Stimulated activated CD8-positive, alpha-beta memory T cell treated with anti-CD3 and anti-CD28 coated beads, Interleukin-4, amount 100 ng/mL, for 1 hour (primary cell): ENCODE data around the gene FIS1.
"Not testable (repeated sequence)": the region's sequence is repeated elsewhere in the genome, so short reads cannot be mapped to it uniquely, and the experiment has no call there.

Source experiments
- DNase-seq, 2 donors: peaks; one replicate each; pipeline ENCODE4 v3.0.0-alpha.2; 2020; ENCODE audit warnings: low read depth in 2 of 2, low spot score in 1 of 2

FIS1 gene

DNA sequence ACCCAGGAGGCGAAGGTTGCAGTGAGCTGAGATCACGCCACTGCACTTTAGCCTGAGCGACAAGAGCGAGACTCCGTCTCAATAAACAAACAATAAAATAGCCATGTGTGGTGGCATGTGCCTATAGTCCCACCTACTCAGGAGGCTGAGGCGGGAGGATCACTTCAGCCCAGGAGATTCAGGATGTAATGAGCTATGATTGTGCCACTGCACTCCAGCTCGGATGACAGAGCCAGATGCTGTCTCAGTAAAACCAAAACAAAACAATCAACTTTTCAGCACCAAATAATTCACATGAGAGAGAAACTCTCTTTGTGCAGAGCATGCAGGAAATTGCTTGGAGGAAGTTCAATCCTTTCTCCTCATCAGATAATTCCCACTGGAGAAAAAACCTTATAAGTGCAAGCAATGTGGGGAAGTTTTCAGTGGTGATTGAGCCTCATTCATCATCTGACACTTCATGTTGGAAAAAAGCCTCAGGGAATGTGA is 13.4 kb upstream of the FIS1 start:
- no peak for DNase-seq

DNA sequence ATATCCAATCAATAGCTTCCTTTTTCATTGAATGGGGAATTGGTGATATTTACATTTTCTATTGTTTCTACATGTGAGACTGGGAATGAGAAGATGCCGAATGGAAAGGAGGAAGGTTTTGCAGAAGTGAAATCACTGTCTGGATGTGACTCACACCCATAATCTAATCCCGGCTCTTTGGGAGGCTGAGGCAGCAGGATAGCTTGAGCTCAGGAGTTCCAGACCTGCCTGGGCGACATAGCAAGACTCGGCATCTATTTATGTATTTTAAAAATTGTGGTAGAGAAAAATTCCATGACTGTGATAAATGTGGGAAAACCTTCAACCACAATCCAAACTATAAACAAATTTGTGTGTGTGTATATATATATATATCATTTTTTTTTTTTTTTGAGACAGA is 10.9 kb upstream of the FIS1 start:
- DNase-seq: no peak

DNA sequence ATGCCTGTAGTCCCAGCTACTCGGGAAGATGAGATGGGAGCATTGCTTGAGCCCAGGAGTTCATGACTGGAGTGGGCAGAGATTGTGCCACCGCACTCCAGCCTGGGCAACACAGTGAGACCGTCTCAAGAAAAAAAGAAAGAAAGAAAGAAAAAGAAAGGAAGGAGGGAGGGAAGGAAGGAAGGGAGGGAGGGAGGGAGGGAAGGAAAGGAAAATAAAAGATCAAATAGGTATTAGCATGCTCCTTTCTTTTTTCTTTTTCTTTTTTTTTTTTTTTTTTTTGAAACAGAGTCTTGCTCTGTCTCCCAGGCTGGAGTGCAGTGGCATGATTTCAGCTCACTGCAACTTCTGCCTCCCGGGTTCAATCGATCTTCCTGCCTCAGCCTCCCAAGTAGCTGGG is 8.3 kb upstream of the FIS1 start:
- DNase-seq: not testable (repeated sequence)

DNA sequence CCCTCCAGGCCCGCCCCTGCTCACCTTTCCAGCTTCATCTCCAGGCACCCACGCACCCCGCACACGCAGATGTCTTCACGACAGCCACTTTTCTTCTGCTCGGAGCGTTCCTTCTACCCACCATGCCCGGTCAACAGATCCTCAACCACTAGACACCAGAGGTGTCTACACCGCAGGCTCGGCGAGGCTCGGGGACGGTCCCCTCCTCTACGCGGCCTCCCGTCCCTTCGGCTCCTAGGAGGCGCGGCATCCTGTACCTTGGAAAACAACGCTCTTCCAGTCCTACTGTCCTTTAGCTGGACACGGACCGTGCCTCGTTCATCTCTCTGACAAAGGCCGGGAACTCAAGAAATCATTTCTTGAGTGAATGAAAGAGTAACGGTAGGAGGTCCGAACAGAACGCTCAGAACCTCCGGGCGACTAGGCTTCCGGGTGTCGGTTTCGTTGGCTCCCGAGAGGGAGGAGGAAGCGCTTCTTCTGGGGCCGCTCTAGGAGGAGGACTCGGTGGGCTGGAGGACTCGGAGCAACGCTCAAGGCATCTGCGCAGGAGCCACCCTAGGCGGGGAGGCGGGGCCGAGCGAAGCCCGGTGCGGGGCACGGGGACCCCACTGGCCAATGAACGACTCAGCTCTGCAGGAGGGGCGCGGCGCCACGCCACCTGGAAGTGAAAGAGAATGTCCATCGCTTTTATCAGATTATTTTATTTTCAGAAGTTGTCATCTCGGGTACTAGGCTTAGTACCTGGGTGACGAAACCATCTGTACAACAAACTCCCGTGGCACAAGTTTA is 7.2 kb upstream of the FIS1 start:
- DNase-seq: peak; percentile 94 to 98

DNA sequence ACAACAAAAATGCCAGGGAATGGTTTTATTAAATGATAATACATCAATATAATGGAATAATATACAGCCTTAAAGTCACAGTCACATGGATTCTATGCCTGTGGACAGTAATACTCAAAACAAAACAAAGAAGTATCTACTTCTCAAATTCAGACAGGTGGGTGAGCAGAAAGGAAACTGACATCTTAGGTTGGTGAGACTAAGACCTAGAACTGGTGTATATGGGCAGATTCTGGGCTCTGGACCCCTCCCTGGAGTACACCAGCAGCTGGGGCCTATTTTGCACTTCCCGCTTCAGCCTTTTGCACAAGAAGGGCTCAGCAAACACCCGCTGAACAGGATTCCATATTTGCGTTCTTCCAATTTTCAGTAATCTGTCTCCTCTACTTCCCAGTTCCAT is 5.4 kb upstream of the FIS1 start:
- no peak for DNase-seq

DNA sequence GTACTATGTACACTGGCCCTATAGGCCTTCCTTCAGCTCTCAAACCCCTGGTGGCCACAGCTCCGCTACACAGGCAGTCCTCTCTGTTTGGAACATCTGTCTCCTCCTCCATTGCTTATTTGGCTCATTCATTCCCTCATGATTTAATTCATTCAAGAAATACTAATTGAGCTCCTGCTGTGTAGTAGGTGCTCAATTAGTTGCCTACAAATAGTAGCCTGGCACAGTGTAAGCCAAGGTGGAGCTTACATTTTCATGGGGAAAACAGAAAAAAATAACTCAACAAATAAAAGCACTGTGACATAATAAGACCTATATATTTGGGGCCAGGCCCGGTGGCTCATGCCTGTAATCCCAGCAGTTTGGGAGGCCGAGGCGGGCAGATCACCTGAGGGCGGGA is 3.4 kb upstream of the FIS1 start:
- DNase-seq: no peak

DNA sequence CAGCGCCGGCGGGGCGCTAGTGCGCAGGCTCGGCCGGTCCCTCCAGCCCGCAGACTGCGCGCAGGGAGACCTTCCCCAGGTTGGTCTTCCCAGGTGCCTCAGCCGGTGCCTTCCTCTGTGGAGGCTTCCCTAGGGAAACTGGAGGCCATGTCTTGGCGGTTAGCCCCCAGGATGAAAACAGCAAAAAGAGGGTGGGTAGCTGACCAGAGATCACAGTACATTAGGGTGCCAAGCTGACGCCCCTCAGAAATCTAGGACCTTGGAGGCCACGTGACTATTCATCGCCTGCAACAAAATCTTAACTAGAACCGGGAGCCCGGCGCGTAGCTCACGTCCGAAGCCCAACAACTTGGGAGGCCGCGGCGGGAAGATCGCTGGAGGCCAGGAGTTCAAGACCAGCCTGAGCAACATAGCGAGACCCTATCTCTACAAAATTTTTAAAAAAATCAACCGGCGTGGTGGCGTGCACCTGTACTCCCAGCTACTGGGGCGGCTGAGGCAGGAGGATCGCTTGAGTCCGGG is 327 bp upstream of the FIS1 start:
- no peak for DNase-seq

DNA sequence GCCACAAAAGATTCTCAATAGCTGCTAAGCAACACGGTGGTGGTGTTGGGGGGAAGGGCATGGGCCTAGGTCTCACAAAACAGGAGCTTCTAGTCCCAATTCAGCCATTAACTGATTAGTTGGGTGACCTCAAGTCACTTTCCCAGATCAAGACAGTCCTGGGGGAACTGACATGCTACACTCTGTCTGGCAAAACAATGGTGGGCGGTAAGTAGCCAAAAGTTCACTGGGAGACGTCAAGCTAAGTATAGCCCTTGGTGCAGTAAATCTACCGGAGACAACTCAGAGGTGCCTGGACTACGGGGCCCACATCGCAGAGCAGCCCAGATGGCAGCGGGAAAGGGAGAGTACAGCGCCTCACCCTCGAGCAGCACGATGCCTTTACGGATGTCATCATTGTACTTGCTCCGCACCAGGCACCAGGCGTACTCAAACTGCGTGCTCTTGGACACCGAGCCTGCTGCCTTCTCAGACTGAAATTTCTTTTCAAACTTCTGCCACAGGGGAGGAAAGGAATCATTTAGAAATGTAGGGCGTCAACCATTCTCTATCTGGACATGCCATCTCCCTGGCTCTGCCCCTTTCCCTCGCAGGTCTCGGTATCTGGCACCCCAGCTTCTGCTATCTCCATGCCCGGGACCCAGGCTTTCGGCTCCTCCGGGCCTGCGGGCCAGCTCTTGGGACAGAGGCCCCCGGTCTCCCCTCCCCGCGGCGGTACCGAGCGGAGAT is 1.1 kb downstream of the FIS1 start:
- no peak for DNase-seq

DNA sequence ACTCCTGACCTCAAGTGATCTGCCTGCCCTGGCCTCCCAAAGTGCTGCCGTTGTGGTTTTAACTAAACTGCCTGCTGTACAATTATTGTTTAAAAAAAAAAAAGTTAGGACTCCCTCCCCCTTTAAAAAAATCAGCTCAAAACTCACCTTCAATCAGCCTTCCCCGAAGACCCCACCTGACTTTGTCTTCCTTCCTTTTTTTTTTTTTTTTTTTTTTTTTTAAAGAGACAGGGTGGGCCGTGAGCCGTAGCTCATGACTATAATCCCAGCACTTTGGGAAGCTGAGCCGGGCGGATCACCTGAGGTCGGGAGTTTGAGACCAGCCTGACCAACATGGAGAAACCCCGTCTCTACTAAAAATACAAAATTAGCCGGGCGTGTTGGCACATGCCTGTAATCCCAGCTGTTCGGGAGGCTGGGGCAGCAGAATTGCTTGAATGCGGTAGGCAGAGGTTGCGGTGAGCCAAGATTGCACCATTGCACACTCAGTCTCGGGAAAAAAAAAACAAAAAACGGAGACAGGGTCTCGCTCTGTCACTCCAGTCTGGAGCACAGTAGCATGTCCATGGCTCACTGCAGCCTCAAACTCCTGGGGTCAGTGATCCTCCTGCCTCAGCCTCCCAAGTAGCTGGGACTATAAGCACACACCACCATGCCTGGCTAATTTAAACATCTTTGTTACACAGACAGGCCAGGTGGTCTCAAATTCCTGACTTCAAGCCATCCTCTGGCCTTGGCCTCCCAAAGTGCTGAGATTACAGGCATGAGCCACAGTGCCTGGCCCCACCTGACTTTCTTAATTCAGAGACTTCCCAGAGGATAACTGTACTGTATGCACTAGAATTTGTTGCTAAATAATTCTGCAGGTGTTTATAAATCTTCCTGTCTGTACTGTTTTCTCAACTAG is 3.2 kb downstream of the FIS1 start:
- DNase-seq: no peak

DNA sequence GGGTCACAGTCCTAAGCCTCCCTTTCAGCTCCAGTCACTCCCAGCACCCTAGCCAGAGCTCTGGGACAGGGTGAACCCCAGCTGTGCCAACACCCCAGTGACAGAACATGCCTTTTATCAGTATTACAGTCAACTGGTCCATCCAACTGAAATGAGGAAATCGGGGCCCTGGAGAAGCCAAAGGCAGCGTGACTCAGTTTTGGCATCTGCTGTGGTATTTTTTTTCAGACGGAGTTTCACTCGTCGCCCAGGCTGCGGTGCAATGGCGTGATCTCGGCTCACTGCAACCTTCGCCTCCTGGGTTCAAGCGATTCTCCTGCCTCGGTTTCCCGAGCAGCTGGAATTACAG is 3.9 kb downstream of the FIS1 start:
- no peak for DNase-seq

DNA sequence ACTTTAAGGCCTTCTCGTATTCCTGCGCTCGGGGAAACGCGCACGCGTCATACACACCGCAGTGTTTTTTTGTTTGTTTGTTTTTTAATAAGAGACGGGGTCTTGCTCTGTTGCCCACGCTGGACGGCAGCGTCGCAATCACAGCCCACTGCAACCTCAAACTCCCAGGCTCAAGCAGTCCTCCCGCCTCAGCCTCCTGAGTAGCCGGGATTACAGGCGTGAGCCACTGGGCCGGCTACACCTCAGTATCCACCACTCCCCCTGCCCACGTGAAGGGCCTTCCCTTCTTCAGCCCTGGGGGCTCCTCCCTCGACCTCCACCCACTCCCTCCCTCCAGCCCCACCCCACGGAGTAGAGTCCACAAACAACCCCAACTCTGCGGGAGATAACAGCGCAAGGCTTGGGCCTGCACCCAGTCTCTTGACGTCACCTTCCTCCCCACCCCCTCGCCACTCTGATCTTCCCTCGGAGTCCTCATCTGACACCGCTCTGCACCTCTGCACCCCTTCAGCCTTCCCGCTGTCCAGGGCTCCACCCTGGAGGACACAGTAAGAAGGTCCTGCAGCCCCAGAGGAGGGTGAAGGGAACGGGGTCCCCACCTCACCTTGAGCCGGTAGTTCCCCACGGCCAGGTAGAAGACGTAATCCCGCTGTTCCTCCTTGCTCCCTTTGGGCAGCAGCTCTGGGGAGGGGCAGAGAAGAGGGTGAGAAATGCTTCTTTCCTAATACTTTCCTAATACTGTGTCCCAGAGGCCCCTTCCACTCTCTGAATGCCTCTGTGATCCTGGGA is 4.5 kb downstream of the FIS1 start:
- no peak for DNase-seq

DNA sequence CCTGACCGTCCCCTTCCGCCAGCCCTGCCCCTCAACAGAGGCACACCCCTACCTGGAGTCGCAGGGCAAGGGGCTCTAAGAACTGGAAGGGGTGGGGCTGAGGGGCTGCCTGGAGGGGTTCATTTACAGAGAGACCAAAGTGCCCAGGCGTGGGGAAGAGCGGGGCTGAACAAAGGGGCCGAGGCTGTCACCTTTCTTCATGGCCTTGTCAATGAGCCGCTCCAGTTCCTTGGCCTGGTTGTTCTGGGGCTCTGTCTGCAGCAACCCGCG is 5.0 kb downstream of the FIS1 start:
- DNase-seq: no peak

DNA sequence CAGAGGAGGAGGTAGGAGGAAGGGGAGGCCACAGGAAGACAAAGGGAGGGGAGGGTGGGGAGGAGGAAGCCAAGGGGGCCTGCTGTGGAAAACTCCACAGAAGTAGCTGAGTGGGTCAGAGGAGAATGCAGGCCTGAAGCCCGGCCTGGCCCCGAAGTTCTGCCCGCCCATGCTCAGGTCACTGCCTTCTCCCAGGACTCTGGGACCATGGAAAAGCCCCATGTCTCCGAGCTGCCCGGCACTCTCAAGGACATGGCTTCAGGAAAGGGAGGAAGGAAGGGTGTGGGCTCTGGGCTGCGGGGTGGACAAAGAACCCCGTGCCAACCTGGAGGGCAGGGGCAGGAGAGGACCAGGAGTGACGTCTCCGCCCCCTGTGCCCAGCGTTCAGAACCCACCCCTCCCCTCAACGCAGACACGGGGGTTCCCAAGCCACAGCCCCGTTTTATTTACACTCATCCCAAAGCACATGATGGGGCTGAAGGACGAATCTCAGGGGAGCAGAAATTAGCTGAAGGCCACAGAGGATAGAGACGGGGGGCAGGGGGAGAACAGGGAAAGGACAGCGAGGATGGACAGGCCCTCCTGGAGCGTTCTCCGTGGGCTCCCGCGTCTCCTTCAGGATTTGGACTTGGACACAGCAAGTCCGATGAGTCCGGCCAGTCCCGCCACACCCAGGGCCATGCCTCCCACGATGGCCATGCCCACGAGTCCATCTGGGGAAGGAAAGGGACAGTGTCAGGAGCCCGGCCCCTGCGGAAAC is 5.5 kb downstream of the FIS1 start:
- DNase-seq: no peak

DNA sequence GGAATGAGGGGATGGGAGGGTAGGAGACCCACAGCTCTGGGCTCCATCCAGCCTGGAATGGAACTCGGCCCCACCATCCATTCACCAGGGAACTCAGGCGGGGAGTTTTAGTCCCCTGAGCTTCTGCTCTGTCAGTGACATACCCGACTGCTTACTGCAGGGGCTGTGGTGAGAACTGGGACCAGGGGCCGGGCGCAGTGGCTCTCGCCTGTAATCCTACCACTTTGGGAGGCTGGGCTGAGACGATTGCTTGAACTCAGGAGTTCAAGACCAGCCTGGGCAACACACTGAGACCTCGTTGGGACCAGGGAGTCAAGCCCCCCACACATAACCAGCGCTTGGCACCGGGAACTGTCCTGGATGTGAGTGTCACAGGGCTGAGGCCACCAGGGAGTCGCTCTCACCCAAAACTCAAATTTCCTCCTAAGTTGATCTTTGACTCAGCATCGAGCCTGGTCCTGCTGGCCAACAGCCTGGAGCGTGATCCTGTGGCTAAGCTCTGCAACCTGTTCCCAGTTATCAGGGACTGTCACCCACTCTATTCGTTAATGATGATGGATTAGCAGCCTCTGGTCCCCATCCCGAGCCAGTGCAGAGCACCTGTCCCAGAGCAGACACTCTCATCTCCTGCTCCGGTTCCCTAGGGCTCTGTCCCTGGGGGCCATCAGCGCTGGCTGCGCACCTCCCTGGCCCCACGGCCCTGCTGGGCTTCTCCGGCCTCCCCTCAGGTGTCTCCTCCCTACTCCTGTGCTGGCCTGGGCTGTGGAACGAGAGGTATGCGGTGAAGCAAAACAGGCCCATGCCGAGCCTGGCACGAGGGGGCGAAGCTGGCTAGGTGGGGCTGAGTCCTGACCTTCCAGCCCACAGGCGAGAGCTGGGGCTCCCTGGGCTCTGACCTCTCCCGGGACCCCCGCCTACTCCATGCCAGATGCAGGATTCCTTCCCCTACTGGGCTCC is 6.4 kb downstream of the FIS1 start:
- DNase-seq: no peak

DNA sequence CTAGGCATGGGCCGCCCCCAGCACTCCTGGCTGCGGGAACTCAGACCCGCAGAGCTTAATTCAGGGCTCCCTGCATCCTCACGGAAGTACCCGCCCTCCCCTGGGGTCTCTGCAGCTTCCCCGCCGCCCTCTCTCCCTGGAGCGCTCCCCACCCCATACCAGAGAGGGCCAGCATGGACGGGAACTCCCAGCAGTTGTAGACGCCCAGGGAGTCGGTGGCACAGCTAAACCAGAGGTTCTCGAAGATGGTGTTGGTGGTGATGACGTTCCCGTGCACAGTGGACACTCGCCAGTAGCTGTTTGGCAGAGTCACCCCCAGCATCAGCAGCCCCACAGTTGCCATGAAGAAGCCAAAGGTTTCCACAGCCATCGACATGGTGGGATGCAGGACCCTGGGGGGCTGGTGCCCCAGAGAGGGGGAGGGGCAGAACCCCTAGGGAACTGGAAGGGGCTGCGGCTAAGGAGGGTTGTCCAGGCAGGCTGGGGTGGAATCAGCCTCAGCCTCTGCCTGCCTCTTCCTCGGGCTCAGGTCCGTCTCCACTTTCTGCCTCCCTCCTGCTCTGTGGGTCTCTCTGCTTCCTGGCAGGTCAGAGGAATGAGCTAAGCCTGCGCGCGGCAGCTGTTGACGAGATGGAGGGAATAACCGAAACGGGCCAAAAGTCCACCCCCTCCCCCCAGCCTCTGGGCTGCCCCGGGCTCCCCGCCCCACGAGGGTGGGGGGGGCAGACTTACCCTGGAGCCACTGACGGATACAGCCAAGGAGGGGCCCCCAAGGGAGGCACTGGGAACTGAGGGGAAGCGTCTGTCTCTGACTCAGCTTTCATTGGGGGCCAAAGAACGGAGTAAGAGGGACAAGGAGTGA is 7.4 kb downstream of the FIS1 start, which contains the start of gene CLDN15:
TSS of gene CLDN15 (minus strand) at position 597 of the 862 bp plus-strand sequence. CDS start at position 376, 221 bp downstream.
- DNase-seq: no peak

DNA sequence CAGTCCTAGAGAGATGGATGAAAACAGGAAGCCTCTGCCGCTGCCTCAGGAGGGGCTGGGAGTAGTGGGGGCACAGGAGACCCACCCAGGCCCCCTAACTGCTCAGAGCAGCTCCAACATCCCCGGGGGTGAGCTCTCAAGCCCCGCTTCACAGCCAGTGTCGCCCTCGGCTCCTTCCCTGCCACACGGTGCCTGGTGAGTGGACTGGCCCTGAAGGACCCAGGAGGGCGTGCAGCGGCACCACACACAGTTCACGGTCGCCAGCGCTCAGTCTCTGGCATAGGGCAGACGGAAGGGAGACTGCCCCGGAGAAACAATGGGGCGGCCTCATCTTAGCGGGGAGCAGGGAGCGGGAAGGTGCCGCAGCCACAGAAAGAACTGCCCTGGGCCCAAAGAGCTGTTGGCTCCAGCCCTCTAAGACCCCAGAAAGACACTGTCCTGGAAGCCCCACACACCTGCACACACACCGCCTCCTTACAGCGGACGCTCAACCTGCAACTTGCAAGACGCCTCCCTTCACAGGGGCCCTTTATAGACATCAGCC is 8.5 kb downstream of the FIS1 start:
- no peak for DNase-seq

DNA sequence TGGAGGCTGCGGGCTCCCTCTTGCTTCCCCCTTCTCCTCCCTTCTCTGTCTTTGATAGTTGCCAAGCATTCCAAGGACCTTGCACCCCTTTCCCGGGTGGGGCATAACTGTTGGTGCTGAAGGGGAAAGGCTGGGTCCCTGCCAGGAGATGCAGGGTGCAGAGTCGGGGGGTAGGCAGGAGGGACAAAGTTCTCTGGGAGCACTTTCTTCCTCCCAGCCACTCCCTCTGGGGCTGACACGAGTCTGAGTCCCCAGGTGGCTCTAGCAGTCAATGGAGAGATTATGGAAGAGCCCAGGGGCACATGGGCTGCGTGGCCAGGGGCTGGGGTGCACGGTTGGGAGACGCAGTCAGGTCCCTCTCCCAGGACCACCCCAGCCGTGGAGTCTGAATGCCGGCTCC is 9.4 kb downstream of the FIS1 start:
- no peak for DNase-seq

DNA sequence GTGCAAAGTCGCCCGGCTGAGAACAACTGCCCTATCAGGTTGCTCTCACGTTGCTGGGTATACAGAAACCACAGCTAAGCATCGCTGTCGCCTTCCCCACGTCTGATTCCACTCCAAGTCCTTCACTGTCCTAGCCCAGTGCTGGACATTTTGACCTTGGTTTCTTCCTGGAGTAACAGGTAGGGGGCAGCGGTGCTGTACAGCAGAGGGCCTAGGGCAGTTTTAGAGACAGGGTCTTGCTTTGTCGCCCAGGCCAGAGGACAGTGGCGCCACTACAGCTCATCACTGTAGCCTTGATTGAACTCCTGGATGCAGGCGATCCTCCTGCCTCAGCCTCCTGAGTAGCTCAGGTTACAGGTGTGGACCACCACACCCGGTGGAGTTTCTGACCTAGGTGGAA is 9.8 kb downstream of the FIS1 start:
- DNase-seq: no peak
